Prostate gland (tissue), 2 donors: Measurements from ENCODE around the gene WASF3. TPM values are rescaled to one million over a fixed set of nuclear protein-coding genes. Genes with fewer than 3 reads are reported as not detected.

Experiments
- DNase-seq: peaks from one replicate; pipeline ENCODE4 v3.0.0-alpha.2; 2019; ENCODE audit warnings: low spot score
- H3K27ac ChIP-seq, 2 donors: fragments of 200-600 bp; sonication (generic); 2 replicates each; pipeline ENCODE4 v1.5.1; 2017 to 2019
- H3K27me3 ChIP-seq: fragments of 200-600 bp; sonication (generic); replicated peaks from 2 replicates; pipeline ENCODE4 v1.5.1; 2019; ENCODE audit not compliant: insufficient read depth
- H3K36me3 ChIP-seq, 2 donors: fragments of 200-600 bp; sonication (generic); 1 replicate in 1 of 2; 2 replicates in 1 of 2; pipeline versions ENCODE4 v1.5.1 to v1.8.1; 2017 to 2019
- H3K4me1 ChIP-seq: fragments of 200-600 bp; sonication (generic); replicated peaks from 2 replicates; pipeline ENCODE4 v1.5.1; 2019
- H3K4me3 ChIP-seq, 2 donors: fragments of 200-600 bp; sonication (generic); 2 replicates each; pipeline ENCODE4 v1.5.1; 2017 to 2019
- H3K9me3 ChIP-seq: fragments of 200-600 bp; sonication (generic); 2 replicates; pipeline ENCODE4 v1.5.1; 2017
- CTCF ChIP-seq, 4 experiments: fragments of 200-600 bp in 2 of 4; fragments of 450-650 bp in 2 of 4; sonication (generic) in 2 of 4; IDR thresholded peaks; 1 replicate in 3 of 4; 2 replicates in 1 of 4; pipeline ENCODE4 v1.5.1; 2016 to 2019; ENCODE audit warnings: antibody characterized with exemption in 4 of 4, mild to moderate bottlenecking in 2 of 4, moderate library complexity in 2 of 4
- POLR2A ChIP-seq: fragments of 450-650 bp; IDR thresholded peaks from one replicate; pipeline ENCODE4 v1.6.1; 2016; ENCODE audit warnings: antibody characterized with exemption, mild to moderate bottlenecking
- POLR2AphosphoS5 ChIP-seq: sonication (generic); formaldehyde crosslinking; IDR thresholded peaks from one replicate; pipeline ENCODE4 v1.6.1; 2017; ENCODE audit warnings: antibody characterized with exemption
- WGBS: methylation state at CpG from one replicate; pipeline ENCODE4 v1.1.5; 2018; 5-methylcytosine and 5-hydroxymethylcytosine counted together
- intact Hi-C: fragments of 100-400 bp; cut with DNase I; formaldehyde crosslinking; loops from one replicate; pipeline ENCODE4 v1.14.2; 2022
- total RNA-seq, 2 donors: library from RNA; depleted of rRNA; stranded (reverse); fragments of >200 nt; gene quantifications; one replicate each; pipeline ENCODE4 v1.1.0, GENCODE V29; 2016

The WASF3 gene
- total RNA-seq, 2 donors from 2014 or later: 10.3 to 23.0 TPM

GRCh38 chr13:26591672-26592071 is 34.2 kb downstream of the WASF3 start:
- Histone ChIP-seq H3K4me3 (no peak overlapping the region), H3K36me3 (no peaks in the 10 kb centered on the region), H3K27ac (no peak overlapping the region), H3K4me1 (no peaks in the 10 kb centered on the region), H3K27me3 (no peaks in the 10 kb centered on the region), H3K9me3 (no peaks in the 10 kb centered on the region)
- DNase-seq: no peak
- 91% methylated on average over 7 of the region's 7 CpGs for WGBS
- intact Hi-C loops: no loop called here
- TF ChIP-seq CTCF (IDR thresholded peaks at IDR 0.05) (no peak), POLR2A (no peak), POLR2AphosphoS5 (no peak)

- no peak for DNase-seq
- TF ChIP-seq POLR2AphosphoS5: no peak
- no peak for TF ChIP-seq POLR2A
- TF ChIP-seq CTCF (IDR thresholded peaks at IDR 0.05): no peak
- H3K27me3 ChIP-seq: no peaks in the 10 kb centered on the region
- H3K9me3 ChIP-seq: no peaks in the 10 kb centered on the region
- no peaks in the 10 kb centered on the region for H3K36me3 ChIP-seq
- no peaks in the 10 kb centered on the region for H3K4me1 ChIP-seq
- H3K27ac ChIP-seq: no peak overlapping the region
- 73% methylated on average over 1 of the region's 1 CpG for WGBS
- intact Hi-C loops: no loop called here
- no peak overlapping the region for H3K4me3 ChIP-seq
Measured at GRCh38 chr13:26593661-26594060, 36.2 kb downstream of the WASF3 start.

DNA sequence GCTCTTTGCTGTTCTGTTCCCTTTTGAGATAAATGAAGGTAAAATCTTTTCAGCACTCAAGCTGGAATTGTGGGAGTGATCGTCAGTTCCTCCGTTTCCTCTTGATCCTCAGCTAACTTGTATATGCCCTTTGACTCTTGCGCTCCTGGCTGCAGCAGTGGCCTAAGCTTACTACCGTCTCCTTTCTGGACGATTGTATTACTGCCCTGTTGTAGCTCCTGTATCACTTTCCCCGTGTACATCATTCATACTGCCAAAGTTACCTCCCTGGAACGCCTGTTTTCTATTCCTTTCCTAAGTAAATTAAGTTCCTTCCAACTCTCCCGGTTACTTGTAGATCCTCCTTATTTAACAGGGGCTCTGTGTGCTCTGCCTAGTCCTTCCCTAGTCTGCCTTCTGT is 36.9 kb downstream of the WASF3 start:
- TF ChIP-seq POLR2AphosphoS5 (no peak), POLR2A (no peak), CTCF (IDR thresholded peaks at IDR 0.05) (no peak)
- no peak for DNase-seq
- Histone ChIP-seq H3K36me3 (no peaks in the 10 kb centered on the region), H3K4me1 (no peaks in the 10 kb centered on the region), H3K27me3 (no peaks in the 10 kb centered on the region), H3K9me3 (no peaks in the 10 kb centered on the region), H3K4me3 (no peak overlapping the region), H3K27ac (no peak overlapping the region)
- intact Hi-C loops: no loop called here
- 80% methylated on average over 8 of the region's 8 CpGs for WGBS

DNA sequence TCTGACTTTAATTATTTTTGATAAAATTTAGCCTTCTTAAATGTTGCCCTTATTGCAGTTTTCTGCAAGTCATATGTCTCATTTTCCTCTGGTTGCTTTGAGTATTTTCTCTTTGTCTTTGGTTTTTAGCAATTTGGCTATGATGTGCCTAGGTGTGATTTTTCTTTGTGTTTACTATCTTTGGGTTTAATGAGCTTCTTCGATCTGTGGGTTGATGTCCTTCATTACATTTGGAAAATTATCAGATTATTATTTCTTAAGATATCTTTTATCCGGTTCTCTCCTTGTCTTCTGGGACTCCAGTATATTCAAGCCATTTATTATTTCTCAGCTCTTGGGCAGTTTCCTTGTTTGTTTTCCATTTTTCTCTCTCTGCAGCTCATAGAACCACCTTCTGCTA is 39.0 kb downstream of the WASF3 start:
- DNase-seq: no peak
- no peak for TF ChIP-seq POLR2A
- H3K4me3 ChIP-seq: no peak overlapping the region
- intact Hi-C loops: no loop called here
- H3K4me1 ChIP-seq: no peaks in the 10 kb centered on the region
- no peaks in the 10 kb centered on the region for H3K9me3 ChIP-seq
- WGBS: 95% methylated on average over 2 of the region's 2 CpGs
- H3K36me3 ChIP-seq: no peaks in the 10 kb centered on the region
- no peak overlapping the region for H3K27ac ChIP-seq
- no peaks in the 10 kb centered on the region for H3K27me3 ChIP-seq

GRCh38 chr13:26599403-26599802 is 41.9 kb downstream of the WASF3 start:
- Histone ChIP-seq H3K9me3 (no peaks in the 10 kb centered on the region), H3K4me3 (no peak overlapping the region), H3K36me3 (no peaks in the 10 kb centered on the region), H3K4me1 (no peaks in the 10 kb centered on the region), H3K27ac (no peak overlapping the region), H3K27me3 (no peaks in the 10 kb centered on the region)
- intact Hi-C loops: no loop called here
- no peak for DNase-seq
- TF ChIP-seq POLR2A (no peak), POLR2AphosphoS5 (no peak), CTCF (IDR thresholded peaks at IDR 0.05) (no peak)
- 90% methylated on average over 1 of the region's 1 CpG for WGBS
